MCF 10A (cell line): ENCODE results near the gene TMEM260. TPM values are rescaled to one million over a fixed set of nuclear protein-coding genes. Genes with fewer than 3 reads are reported as not detected.
"Not testable (repeated sequence)": the region's sequence is repeated elsewhere in the genome, so short reads cannot be mapped to it uniquely, and the experiment has no call there.

Experiments
- BruUV-seq: library from RNA; stranded (reverse); fragments of 400-500 nt; replicated peaks from 2 replicates; lab custom pipeline; 2021; lab: Mats Ljungman, UMichigan
- CTCF ChIA-PET: fragments of 300-600 bp; sonication (Branson Sonifier 250); formaldehyde crosslinking; extraction: SDS; loops from one replicate; lab custom pipeline; 2021; ENCODE audit warnings: antibody characterized with exemption, inconsistent platforms; lab: Yijun Ruan, JAX
- POLR2A ChIA-PET: fragments of 300-600, 350-650 bp; sonication (Branson Sonifier 250); formaldehyde crosslinking; extraction: SDS; loops from one replicate; lab custom pipeline; 2020; ENCODE audit warnings: antibody characterized with exemption, inconsistent platforms; lab: Yijun Ruan, JAX
- DNase-seq: peaks from one replicate; pipeline ENCODE4 v3.0.0-alpha.2; 2018; ENCODE audit not compliant: unreplicated experiment
- H3K27ac Mint-ChIP-seq: one replicate; pipeline ENCODE4 v1.8.0; 2022; ENCODE audit warnings: mild to moderate bottlenecking, low read depth, mixed read lengths; ENCODE audit not compliant: unreplicated experiment
- H3K27me3 Mint-ChIP-seq: one replicate; pipeline ENCODE4 v1.8.0; 2022; ENCODE audit warnings: mixed read lengths; ENCODE audit not compliant: insufficient read depth, unreplicated experiment
- H3K36me3 Mint-ChIP-seq: one replicate; pipeline ENCODE4 v1.8.0; 2022; ENCODE audit warnings: mild to moderate bottlenecking, moderate library complexity, mixed read lengths; ENCODE audit not compliant: insufficient read depth, unreplicated experiment
- H3K4me1 Mint-ChIP-seq: one replicate; pipeline ENCODE4 v1.8.0; 2022; ENCODE audit warnings: mixed read lengths; ENCODE audit not compliant: insufficient read depth, unreplicated experiment
- H3K4me3 Mint-ChIP-seq: one replicate; pipeline ENCODE4 v1.8.0; 2022; ENCODE audit warnings: mild to moderate bottlenecking, moderate library complexity, mixed read lengths; ENCODE audit not compliant: unreplicated experiment
- H3K9me3 Mint-ChIP-seq: one replicate; pipeline ENCODE4 v1.8.0; 2022; ENCODE audit warnings: mixed read lengths; ENCODE audit not compliant: unreplicated experiment
- CTCF ChIP-seq: fragments of 200-600 bp; IDR thresholded peaks from one replicate; pipeline ENCODE4 v1.8.0; 2022; ENCODE audit warnings: antibody characterized with exemption, mild to moderate bottlenecking; ENCODE audit not compliant: unreplicated experiment
- intact Hi-C: fragments of 100-400 bp; cut with micrococcal nuclease; formaldehyde crosslinking; loops from 2 replicates; pipeline ENCODE4 v1.14.1; 2022
- total RNA-seq: library from RNA; stranded (reverse); gene quantifications from 2 replicates; pipeline ENCODE4 v1.2.3, GENCODE V29; 2022

TMEM260 gene
- total RNA-seq, 1 experiment from 2014 or later: 20.8 TPM

- Mint-ChIP-seq H3K36me3 (peaks cover 41% of the 10 kb centered on the region), H3K4me3 (no peak overlapping the region), H3K4me1 (no peaks in the 10 kb centered on the region), H3K9me3 (peaks cover 12% of the 10 kb centered on the region), H3K27ac (no peak overlapping the region), H3K27me3 (no peaks in the 10 kb centered on the region)
- no peak for DNase-seq
- TF ChIP-seq CTCF: no peak
- BruUV-seq: no TSS peak
- intact Hi-C loops: no loop called here
- POLR2A ChIA-PET: no interaction called here
- CTCF ChIA-PET: no interaction called here
Observed at GRCh38 chr14:56594428-56594827, 14.8 kb downstream of the TMEM260 start.

GRCh38 chr14:56598519-56598918 is 18.9 kb downstream of the TMEM260 start:
- no peak for TF ChIP-seq CTCF
- no peaks in the 10 kb centered on the region for H3K4me1 Mint-ChIP-seq
- H3K27me3 Mint-ChIP-seq: no peaks in the 10 kb centered on the region
- DNase-seq: no peak
- no peak overlapping the region for H3K27ac Mint-ChIP-seq
- H3K4me3 Mint-ChIP-seq: no peak overlapping the region
- ChIA-PET CTCF (interaction anchor here (0.6 to 0.9 kb wide), 3 partner anchors 108 to 589 kb away, joined by 3 to 4 read pairs (median 3); no protein-coding TSS in a partner anchor), POLR2A (interaction anchor here (1.7 kb wide), 1 partner anchor 10 kb away, joined by 7 read pairs; no protein-coding TSS in a partner anchor)
- peaks cover 29% of the 10 kb centered on the region for H3K36me3 Mint-ChIP-seq
- H3K9me3 Mint-ChIP-seq: peaks cover 12% of the 10 kb centered on the region
- intact Hi-C loops: no loop called here
- no TSS peak for BruUV-seq

- Mint-ChIP-seq H3K27me3 (no peaks in the 10 kb centered on the region), H3K36me3 (peaks cover 13% of the 10 kb centered on the region), H3K27ac (no peak overlapping the region), H3K9me3 (no peaks in the 10 kb centered on the region), H3K4me3 (no peak overlapping the region), H3K4me1 (no peaks in the 10 kb centered on the region)
- no TSS peak for BruUV-seq
- DNase-seq: no peak
- ChIA-PET CTCF (interaction anchor here (1.3 kb wide), 1 partner anchor 12 kb away, joined by 3 read pairs; no protein-coding TSS in a partner anchor), POLR2A (no interaction called here)
- intact Hi-C loops: no loop called here
- no peak for TF ChIP-seq CTCF
Observed at GRCh38 chr14:56603648-56604047, 24.1 kb downstream of the TMEM260 start.

GRCh38 chr14:56608689-56609088 is 29.1 kb downstream of the TMEM260 start:
- Mint-ChIP-seq H3K4me3 (no peak overlapping the region), H3K27me3 (no peaks in the 10 kb centered on the region), H3K4me1 (peaks cover 7% of the 10 kb centered on the region), H3K36me3 (peaks cover 34% of the 10 kb centered on the region), H3K27ac (peak overlapping the region; percentile 40), H3K9me3 (no peaks in the 10 kb centered on the region)
- TF ChIP-seq CTCF: no peak
- BruUV-seq: no TSS peak
- POLR2A ChIA-PET: interaction anchor here (0.6 to 2.0 kb wide), 6 partner anchors 10 to 781 kb away, joined by 3 to 7 read pairs (median 4); partner anchors contain the start of genes NAA30 and TMEM260
- CTCF ChIA-PET: interaction anchor here (1.6 kb wide), 1 partner anchor 31 kb away, joined by 3 read pairs; no protein-coding TSS in a partner anchor
- peak; percentile 29 for DNase-seq
- intact Hi-C loops: no loop called here

GRCh38 chr14:56611663-56612062 is 32.1 kb downstream of the TMEM260 start:
- intact Hi-C loops, BruUV-seq, H3K4me3 Mint-ChIP-seq, CTCF ChIA-PET, POLR2A ChIA-PET, H3K4me1 Mint-ChIP-seq, H3K9me3 Mint-ChIP-seq, H3K27ac Mint-ChIP-seq, H3K27me3 Mint-ChIP-seq, DNase-seq: not testable (repeated sequence)
- peaks cover 48% of the 10 kb centered on the region for H3K36me3 Mint-ChIP-seq
